Aortic smooth muscle cell (primary cell): ENCODE results near the gene PKIB. TPM values are rescaled to one million over a fixed set of nuclear protein-coding genes. Genes with fewer than 3 reads are reported as not detected.

Experiments used
- total RNA-seq: library from RNA; depleted of rRNA; stranded (reverse); fragments of >200 nt; gene quantifications from 2 replicates; pipeline ENCODE4 v1.2.3, GENCODE V29; 2014

Gene PKIB
- total RNA-seq = 0.19 and 0.40 TPM in 2 replicates

DNA sequence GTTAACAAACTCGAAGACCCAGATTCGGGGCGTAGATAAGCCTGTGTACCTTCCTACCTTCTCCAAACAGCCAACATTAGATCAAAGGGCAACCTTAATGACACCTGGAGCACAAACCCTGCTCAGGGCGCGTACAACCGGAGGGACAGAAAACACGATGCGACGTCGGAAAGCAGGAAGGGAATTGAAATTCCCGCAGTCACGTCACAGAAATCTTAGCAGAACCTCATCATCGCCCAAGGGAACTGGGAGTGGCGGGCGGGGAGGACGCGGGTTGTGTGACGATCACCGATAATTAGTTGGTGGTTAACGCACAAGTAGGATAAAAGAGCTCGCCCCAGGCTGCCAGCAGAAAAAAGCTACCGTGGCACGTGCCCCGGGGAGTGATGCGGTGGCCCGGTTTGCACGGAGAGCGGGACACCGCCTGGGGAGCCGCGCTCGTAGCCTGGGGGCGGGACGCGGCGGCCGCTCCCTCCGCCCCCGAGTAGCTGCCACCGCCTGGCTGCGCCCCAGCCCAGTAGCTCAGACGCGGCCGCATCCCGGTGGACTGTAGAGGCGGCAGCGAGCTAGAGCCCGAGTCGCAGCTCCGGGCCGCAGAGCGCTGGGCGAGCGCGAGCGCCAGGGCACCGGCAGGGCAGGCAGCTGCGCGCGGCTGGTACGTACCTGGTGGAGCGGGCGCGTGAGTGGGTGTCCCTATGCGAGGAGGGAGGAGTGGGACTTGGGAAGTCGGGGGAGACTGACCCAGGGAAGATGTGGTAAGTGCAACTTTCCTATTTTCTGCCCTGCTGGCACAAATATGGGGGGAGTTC, at the start of gene PKIB:
PKIB (plus strand) TSS at position 525 of the 809 bp plus-strand sequence. CDS start 107,390 bp downstream, outside the sequence.

Other genes starting within 250 kb of the PKIB start
- gene HSF2, start 210.8 kb upstream of the PKIB start, total RNA-seq = 14.8 and 16.9 TPM in 2 replicates
- 330 and 363 TPM in 2 replicates for gene SERINC1, start 138.6 kb upstream of the PKIB start, total RNA-seq
- not detected in 2 replicates for gene FABP7, start 169.3 kb downstream of the PKIB start, total RNA-seq
- 2.9 and 6.6 TPM in 2 replicates for gene SMPDL3A, start 178.9 kb downstream of the PKIB start, total RNA-seq